Parathyroid adenoma (tissue), 2 donors: ENCODE results near the gene APOBEC3B.

ENCODE experiments used
- H2AFZ ChIP-seq: fragments of 300-600 bp; sonication (generic); one replicate; pipeline ENCODE4 v1.7.0; 2017; ENCODE audit warnings: antibody characterized with exemption, mild to moderate bottlenecking
- H3K27ac ChIP-seq: fragments of 300-600 bp; sonication (generic); one replicate; pipeline ENCODE4 v1.7.0; 2017
- H3K27me3 ChIP-seq: fragments of 300-600 bp; sonication (generic); one replicate; pipeline ENCODE4 v1.7.0; 2017; ENCODE audit warnings: low read length; ENCODE audit not compliant: control insufficient read depth, insufficient read depth
- H3K36me3 ChIP-seq: fragments of 300-600 bp; sonication (generic); one replicate; pipeline ENCODE4 v1.7.0; 2017; ENCODE audit warnings: low read length; ENCODE audit not compliant: control insufficient read depth, insufficient read depth
- H3K4me1 ChIP-seq: fragments of 300-600 bp; sonication (generic); one replicate; pipeline ENCODE4 v1.7.0; 2017; ENCODE audit warnings: control low read depth
- H3K4me2 ChIP-seq: fragments of 300-600 bp; sonication (generic); one replicate; pipeline ENCODE4 v1.7.0; 2017; ENCODE audit warnings: low read length
- H3K4me3 ChIP-seq: fragments of 300-600 bp; sonication (generic); one replicate; pipeline ENCODE4 v1.7.0; 2017; ENCODE audit warnings: low read depth, low read length
- H3K79me2 ChIP-seq: fragments of 300-600 bp; sonication (generic); one replicate; pipeline ENCODE4 v1.7.0; 2017; ENCODE audit warnings: control low read depth
- H3K9ac ChIP-seq: fragments of 300-600 bp; sonication (generic); one replicate; pipeline ENCODE4 v1.7.0; 2017; ENCODE audit warnings: mild to moderate bottlenecking
- H3K9me3 ChIP-seq: fragments of 300-600 bp; sonication (generic); one replicate; pipeline ENCODE4 v1.7.0; 2017; ENCODE audit warnings: low read length; ENCODE audit not compliant: control insufficient read depth
- TF ChIP-seq, protein P1 (sequence below): fragments of 300-600 bp; sonication (generic); IDR thresholded peaks from one replicate; pipeline ENCODE4 v1.7.0; 2017; ENCODE audit warnings: antibody characterized with exemption, mild to moderate bottlenecking
- donor health status: primary hyperparathyroidism.

Gene APOBEC3B

GRCh38 chr22:38971202-38971601, 10.9 kb upstream of the APOBEC3B start:
- Histone ChIP-seq H3K4me2 (no peak overlapping the region), H3K4me1 (no peaks in the 10 kb centered on the region), H3K27ac (no peak overlapping the region), H3K79me2 (no peaks in the 10 kb centered on the region), H3K9ac (no peak overlapping the region), H3K27me3 (no peaks in the 10 kb centered on the region), H3K4me3 (no peak overlapping the region), H3K36me3 (no peaks in the 10 kb centered on the region), H3K9me3 (no peaks in the 10 kb centered on the region), H2AFZ (no peak overlapping the region)
- TF ChIP-seq, protein P1, sequence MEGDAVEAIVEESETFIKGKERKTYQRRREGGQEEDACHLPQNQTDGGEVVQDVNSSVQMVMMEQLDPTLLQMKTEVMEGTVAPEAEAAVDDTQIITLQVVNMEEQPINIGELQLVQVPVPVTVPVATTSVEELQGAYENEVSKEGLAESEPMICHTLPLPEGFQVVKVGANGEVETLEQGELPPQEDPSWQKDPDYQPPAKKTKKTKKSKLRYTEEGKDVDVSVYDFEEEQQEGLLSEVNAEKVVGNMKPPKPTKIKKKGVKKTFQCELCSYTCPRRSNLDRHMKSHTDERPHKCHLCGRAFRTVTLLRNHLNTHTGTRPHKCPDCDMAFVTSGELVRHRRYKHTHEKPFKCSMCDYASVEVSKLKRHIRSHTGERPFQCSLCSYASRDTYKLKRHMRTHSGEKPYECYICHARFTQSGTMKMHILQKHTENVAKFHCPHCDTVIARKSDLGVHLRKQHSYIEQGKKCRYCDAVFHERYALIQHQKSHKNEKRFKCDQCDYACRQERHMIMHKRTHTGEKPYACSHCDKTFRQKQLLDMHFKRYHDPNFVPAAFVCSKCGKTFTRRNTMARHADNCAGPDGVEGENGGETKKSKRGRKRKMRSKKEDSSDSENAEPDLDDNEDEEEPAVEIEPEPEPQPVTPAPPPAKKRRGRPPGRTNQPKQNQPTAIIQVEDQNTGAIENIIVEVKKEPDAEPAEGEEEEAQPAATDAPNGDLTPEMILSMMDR: no peak

- no peak overlapping the region for H3K4me2 ChIP-seq
- H3K4me3 ChIP-seq: no peak overlapping the region
- no peaks in the 10 kb centered on the region for H3K36me3 ChIP-seq
- TF ChIP-seq, protein P1: no peak
- H3K27ac ChIP-seq: no peak overlapping the region
- no peak overlapping the region for H2AFZ ChIP-seq
- H3K9ac ChIP-seq: no peak overlapping the region
- H3K27me3 ChIP-seq: no peaks in the 10 kb centered on the region
- no peaks in the 10 kb centered on the region for H3K4me1 ChIP-seq
- H3K9me3 ChIP-seq: no peaks in the 10 kb centered on the region
- H3K79me2 ChIP-seq: no peaks in the 10 kb centered on the region
Measured at GRCh38 chr22:38971791-38972190, 10.4 kb upstream of the APOBEC3B start.

- TF ChIP-seq, protein P1: no peak
- Histone ChIP-seq H3K4me1 (no peaks in the 10 kb centered on the region), H2AFZ (no peak overlapping the region), H3K4me3 (no peak overlapping the region), H3K4me2 (no peak overlapping the region), H3K36me3 (no peaks in the 10 kb centered on the region), H3K9me3 (no peaks in the 10 kb centered on the region), H3K27me3 (no peaks in the 10 kb centered on the region), H3K27ac (no peak overlapping the region), H3K9ac (no peak overlapping the region), H3K79me2 (no peaks in the 10 kb centered on the region)
Measured at GRCh38 chr22:38972558-38972957, 9.6 kb upstream of the APOBEC3B start.

DNA sequence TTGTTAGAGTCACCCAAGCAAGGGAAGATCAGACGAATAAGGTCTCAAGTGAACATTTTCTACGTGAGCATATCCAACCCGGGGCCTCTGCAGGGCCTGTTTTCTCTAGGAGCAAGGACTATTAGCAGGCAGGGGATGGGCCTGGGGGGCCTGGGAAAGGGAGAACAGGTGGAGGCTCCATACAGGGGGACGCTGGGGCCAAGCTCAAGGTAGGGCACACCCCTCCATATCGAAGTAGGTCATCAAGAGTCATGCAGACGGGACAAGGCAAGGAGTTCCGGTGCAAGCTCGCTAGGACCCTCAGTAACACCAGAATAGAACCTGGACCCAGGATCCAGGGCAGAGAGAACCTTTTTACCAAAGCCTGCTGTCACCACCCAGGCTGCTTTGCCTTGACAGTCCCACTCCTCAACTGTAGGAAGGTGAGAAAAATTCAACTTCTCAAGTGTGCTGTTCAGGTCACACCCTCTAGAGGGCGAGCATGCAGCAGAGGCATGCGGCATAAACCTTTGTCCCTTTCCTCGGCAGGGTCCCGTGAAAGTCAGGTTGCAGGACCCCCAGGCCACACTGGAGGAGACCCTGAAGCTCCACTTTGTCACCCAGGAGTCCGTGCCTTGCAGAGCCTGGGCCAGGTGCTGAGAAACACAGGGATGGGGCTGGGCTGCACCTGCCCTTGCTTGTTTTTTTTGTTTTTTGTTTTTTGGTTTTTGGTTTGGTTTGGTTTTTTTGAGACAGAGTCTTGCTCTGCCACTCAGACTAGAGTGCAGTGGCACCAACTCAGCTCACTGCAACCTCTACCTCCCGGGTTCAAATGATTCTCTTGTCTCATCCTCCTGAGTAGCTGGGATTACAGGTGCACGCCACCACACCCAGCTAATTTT, 8.6 kb upstream of the APOBEC3B start:
- Histone ChIP-seq H3K4me2 (no peak overlapping the region), H3K4me1 (no peaks in the 10 kb centered on the region), H2AFZ (peak overlapping the region; percentile 50), H3K9ac (no peak overlapping the region), H3K27me3 (no peaks in the 10 kb centered on the region), H3K79me2 (no peaks in the 10 kb centered on the region), H3K4me3 (no peak overlapping the region), H3K36me3 (no peaks in the 10 kb centered on the region), H3K9me3 (no peaks in the 10 kb centered on the region), H3K27ac (no peak overlapping the region)
- TF ChIP-seq, protein P1: peak; percentile 50
